Measurements from ENCODE around the gene MAP2K3.

- TF ChIP-seq PATZ1 (CRISPR knock-in tag; IDR thresholded peaks at IDR 0.05; ENCODE audit: borderline replicate concordance) (no peak), TOX (CRISPR knock-in tag; IDR thresholded peaks at IDR 0.05; ENCODE audit: borderline replicate concordance) (no peak), TSHZ2 (CRISPR knock-in tag; IDR thresholded peaks at IDR 0.05) (no peak)
These were observed 75.0 kb downstream of the MAP2K3 start for GRCh38 chr17:21359483-21359840.
